SK-N-SH (cell line): ENCODE results near the gene SLITRK5. TPM values are rescaled to one million over a fixed set of nuclear protein-coding genes. Genes with fewer than 3 reads are reported as not detected.

ENCODE experiments used
- CTCF ChIA-PET: fragments of 300-600, 350-600 bp; formaldehyde crosslinking; extraction: SDS; loops from one replicate; lab custom pipeline; 2021; lab: Yijun Ruan, JAX
- POLR2A ChIA-PET: fragments of 350-600 bp; sonication (Branson Sonifier 250); formaldehyde crosslinking; extraction: SDS; loops from one replicate; lab custom pipeline; 2020; ENCODE audit warnings: antibody characterized with exemption, inconsistent platforms; lab: Yijun Ruan, JAX
- DNase-seq: peaks from one replicate; pipeline ENCODE4 v3.0.0; 2012
- H2AFZ ChIP-seq: fragments of 200-600 bp; sonication (generic); 2 replicates; pipeline ENCODE4 v1.8.1; 2016; ENCODE audit warnings: antibody characterized with exemption, mild to moderate bottlenecking, low read depth
- H3F3A ChIP-seq: fragments of 200-600 bp; sonication (generic); replicated peaks from 2 replicates; pipeline ENCODE3; 2016; ENCODE audit warnings: antibody characterized with exemption, mild to moderate bottlenecking; ENCODE audit not compliant: insufficient read depth
- H3K27ac ChIP-seq, 2 experiments: fragments of 200-500 bp in 1 of 2; fragments of 200-600 bp in 1 of 2; sonication (Bioruptor generic) in 1 of 2; sonication (generic), shearing (Covaris generic) in 1 of 2; 2 replicates each; pipeline versions ENCODE4 v1.5.1 to v1.6.1; 2014 to 2016; ENCODE audit warnings: low read depth in 2 of 2, inconsistent platforms in 1 of 2, low read length in 1 of 2, mild to moderate bottlenecking in 1 of 2, mixed read lengths in 1 of 2
- H3K27me3 ChIP-seq: fragments of 200-600 bp; sonication (generic), shearing (Covaris generic); 2 replicates; pipeline ENCODE4 v1.6.1; 2016; ENCODE audit warnings: mixed run types; ENCODE audit not compliant: insufficient read depth
- H3K36me3 ChIP-seq, 2 experiments: fragments of 200-500 bp in 1 of 2; fragments of 200-600 bp in 1 of 2; sonication (Bioruptor generic) in 1 of 2; sonication (generic) in 1 of 2; replicated peaks in 1 of 2; 2 replicates each; pipeline versions ENCODE3 to v1.5.1; 2014 to 2016; ENCODE audit warnings: low read length in 1 of 2, mild to moderate bottlenecking in 1 of 2; ENCODE audit not compliant: insufficient read depth in 2 of 2, control insufficient read depth in 1 of 2
- H3K4me1 ChIP-seq, 2 experiments: fragments of 200-500 bp in 1 of 2; fragments of 200-600 bp in 1 of 2; sonication (Bioruptor generic) in 1 of 2; sonication (generic), shearing (Covaris generic) in 1 of 2; 2 replicates each; pipeline versions ENCODE4 v1.5.1 to v1.6.1; 2014 to 2016; ENCODE audit warnings: low read depth in 1 of 2, low read length in 1 of 2, mixed run types in 1 of 2; ENCODE audit not compliant: insufficient read depth in 2 of 2, control insufficient read depth in 1 of 2
- H3K4me2 ChIP-seq: fragments of 200-600 bp; sonication (generic), shearing (Covaris generic); 2 replicates; pipeline ENCODE4 v1.6.1; 2017; ENCODE audit warnings: mixed run types
- H3K4me3 ChIP-seq, 2 experiments: fragments of 200-500 bp in 1 of 2; fragments of 200-600 bp in 1 of 2; sonication (Bioruptor generic) in 1 of 2; sonication (generic), shearing (Covaris generic) in 1 of 2; 2 replicates each; pipeline versions ENCODE4 v1.5.1 to v1.8.1; 2014 to 2016; ENCODE audit warnings: low read depth in 2 of 2, inconsistent platforms in 1 of 2, low read length in 1 of 2, mild to moderate bottlenecking in 1 of 2, mixed read lengths in 1 of 2, moderate library complexity in 1 of 2
- H3K79me2 ChIP-seq: fragments of 200-600 bp; sonication (generic); 2 replicates; pipeline ENCODE4 v1.8.1; 2017; ENCODE audit warnings: mild to moderate bottlenecking; ENCODE audit not compliant: insufficient read depth
- H3K9ac ChIP-seq: fragments of 200-600 bp; sonication (generic); 2 replicates; pipeline ENCODE4 v1.6.1; 2017; ENCODE audit warnings: mixed run types
- H3K9me2 ChIP-seq: fragments of 200-600 bp; sonication (generic); 2 replicates; pipeline ENCODE4 v1.6.1; 2017; ENCODE audit warnings: mixed run types
- H3K9me3 ChIP-seq: fragments of 200-600 bp; sonication (generic); 2 replicates; pipeline ENCODE4 v1.6.1; 2017; ENCODE audit warnings: mixed run types, mild to moderate bottlenecking, moderate library complexity
- H4K20me1 ChIP-seq: fragments of 200-600 bp; sonication (generic); 2 replicates; pipeline ENCODE4 v1.6.1; 2017; ENCODE audit warnings: mild to moderate bottlenecking, mixed run types; ENCODE audit not compliant: insufficient read depth
- ELF1 ChIP-seq: IDR thresholded peaks from 2 replicates; pipeline ENCODE4 v1.4.0; 2012
- EP300 ChIP-seq, 2 experiments: IDR thresholded peaks; 2 replicates each; pipeline versions ENCODE4 v1.4.0 to v1.6.1; 2012; ENCODE audit warnings: borderline replicate concordance in 1 of 2, low read depth in 1 of 2, low read length in 1 of 2
- GABPA ChIP-seq: IDR thresholded peaks from 2 replicates; pipeline ENCODE4 v1.4.0; 2012; ENCODE audit warnings: low read depth, mild to moderate bottlenecking
- IRF3 ChIP-seq: fragments of 150-350 bp; IDR thresholded peaks from 2 replicates; pipeline ENCODE4 v1.6.1; 2016; ENCODE audit warnings: mild to moderate bottlenecking, low read depth, low read length
- MEF2A ChIP-seq: IDR thresholded peaks from 2 replicates; pipeline ENCODE4 v1.4.0; 2012; ENCODE audit warnings: low read depth, borderline replicate concordance
- NRF1 ChIP-seq: IDR thresholded peaks from 2 replicates; pipeline ENCODE4 v1.6.1; 2012; ENCODE audit warnings: low read depth, mild to moderate bottlenecking, low read length
- PBX3 ChIP-seq: IDR thresholded peaks from 2 replicates; pipeline ENCODE4; 2012
- RCOR1 ChIP-seq: fragments of 150-350 bp; IDR thresholded peaks from 2 replicates; pipeline ENCODE4 v1.6.1; 2017; ENCODE audit warnings: antibody characterized with exemption, low read length
- SMC3 ChIP-seq: IDR thresholded peaks from 2 replicates; pipeline ENCODE4 v1.6.1; 2012; ENCODE audit warnings: low read depth, low read length, improper control_type of control experiment
- WGBS: methylation state at CpG from one replicate; pipeline ENCODE4 v1.1.6; 2017; ENCODE audit warnings: low lambda C conversion rate; 5-methylcytosine and 5-hydroxymethylcytosine counted together
- polyA plus RNA-seq, 3 experiments: library from polyadenylated mRNA; depleted of rRNA; stranded (reverse); fragments of >200 nt; gene quantifications; 2 replicates each; pipeline ENCODE4 v1.2.3, GENCODE V29; 2012

Gene SLITRK5
- polyA plus RNA-seq, 1 of the 3 experiments (the other 2 are of a cell fraction): not detected

- H3K9me3 ChIP-seq: no peaks in the 10 kb centered on the region
- 82% methylated on average over 25 of the region's 33 CpGs for WGBS
These were observed 5.3 kb downstream of the SLITRK5 start for GRCh38 chr13:87676254-87677042.

GRCh38 chr13:87677043-87677495 is 5.9 kb downstream of the SLITRK5 start:
- Histone ChIP-seq H4K20me1 (no peaks in the 10 kb centered on the region), H3K9me3 (no peaks in the 10 kb centered on the region), H3K27ac (no peak overlapping the region), H3K79me2 (no peaks in the 10 kb centered on the region), H2AFZ (no peak overlapping the region), H3K9ac (no peak overlapping the region), H3K4me2 (peak overlapping the region; percentile 81), H3K9me2 (no peaks in the 10 kb centered on the region), H3K36me3 (no peaks in the 10 kb centered on the region), H3K4me3 (peak overlapping the region in 1 of 2 experiments; percentile 46; a peak in 2 of 4 replicates), H3K4me1 (peaks cover 0 to 15% of the 10 kb centered on the region in 2 experiments; a peak in 1 of 4 replicates), H3F3A (no peaks in the 10 kb centered on the region), H3K27me3 (peaks cover 60% of the 10 kb centered on the region)
- 61% methylated on average over 24 of the region's 29 CpGs for WGBS
- ChIA-PET CTCF (no interaction called here), POLR2A (no interaction called here)
- TF ChIP-seq MEF2A: no peak
- TF ChIP-seq GABPA: no peak
- TF ChIP-seq SMC3: no peak
- no peak for TF ChIP-seq IRF3
- TF ChIP-seq EP300 (IDR thresholded peaks at IDR 0.05; ENCODE audit: borderline replicate concordance in 1 of 2, low read depth in 1 of 2, low read length in 1 of 2): no peak
- TF ChIP-seq PBX3: no peak
- no peak for TF ChIP-seq RCOR1
- DNase-seq: no peak

More at GRCh38 chr13:87676254-87677042, 5.3 kb downstream of the SLITRK5 start:
- Histone ChIP-seq H3K9ac (no peak overlapping the region), H3K4me1 (peaks cover 0 to 20% of the 10 kb centered on the region in 2 experiments; a peak in 1 of 4 replicates), H3K4me2 (no peak overlapping the region), H2AFZ (no peak overlapping the region), H3K27ac (no peak overlapping the region), H4K20me1 (no peaks in the 10 kb centered on the region), H3K4me3 (no peak overlapping the region), H3K79me2 (no peaks in the 10 kb centered on the region), H3K36me3 (no peaks in the 10 kb centered on the region), H3F3A (no peaks in the 10 kb centered on the region), H3K9me2 (no peaks in the 10 kb centered on the region), H3K27me3 (peaks cover 60% of the 10 kb centered on the region)
- POLR2A ChIA-PET: no interaction called here
- TF ChIP-seq SMC3 (no peak), GABPA (no peak), NRF1 (no peak), RCOR1 (no peak), ELF1 (no peak)
- DNase-seq: peak; percentile 4
- CTCF ChIA-PET: no interaction called here
